Liver (tissue), 9 donors: ENCODE results near the gene HACD2. TPM values are rescaled to one million over a fixed set of nuclear protein-coding genes. Genes with fewer than 3 reads are reported as not detected.

ENCODE experiments used
- DNase-seq: peaks from one replicate; pipeline ENCODE4 v3.0.0-alpha.2; 2017; ENCODE audit warnings: low spot score
- H3K27ac ChIP-seq, 2 donors: one replicate each; pipeline ENCODE4 v1.7.0; 2013; ENCODE audit warnings: inconsistent platforms in 2 of 2, low read length in 2 of 2, control low read depth in 1 of 2, low read depth in 1 of 2, mild to moderate bottlenecking in 1 of 2
- H3K27me3 ChIP-seq, 4 donors: one replicate each; pipeline versions ENCODE4 v1.6.1 to v1.7.0; 2013; ENCODE audit warnings: low read length in 3 of 4, inconsistent platforms in 1 of 4, mild to moderate bottlenecking in 1 of 4, moderate library complexity in 1 of 4; ENCODE audit not compliant: control insufficient read depth in 4 of 4, insufficient read depth in 4 of 4
- H3K36me3 ChIP-seq, 4 donors: one replicate each; pipeline versions ENCODE4 v1.6.1 to v1.7.0; 2013; ENCODE audit warnings: low read length in 3 of 4, mild to moderate bottlenecking in 3 of 4, low read depth in 1 of 4, moderate library complexity in 1 of 4; ENCODE audit not compliant: control insufficient read depth in 4 of 4, insufficient read depth in 3 of 4
- H3K4me1 ChIP-seq, 4 donors: one replicate each; pipeline versions ENCODE4 v1.6.1 to v1.7.0; 2013; ENCODE audit warnings: low read length in 3 of 4, mild to moderate bottlenecking in 3 of 4, moderate library complexity in 1 of 4; ENCODE audit not compliant: control insufficient read depth in 4 of 4, insufficient read depth in 4 of 4
- H3K4me3 ChIP-seq, 3 donors: one replicate each; pipeline versions ENCODE4 v1.6.1 to v1.7.0; 2013; ENCODE audit warnings: low read length in 3 of 3, control low read depth in 1 of 3, low read depth in 1 of 3, mild to moderate bottlenecking in 1 of 3
- H3K9ac ChIP-seq, 2 donors: one replicate each; pipeline ENCODE4 v1.7.0; 2013; ENCODE audit warnings: low read length in 2 of 2, mild to moderate bottlenecking in 2 of 2, moderate library complexity in 2 of 2, control low read depth in 1 of 2, low read depth in 1 of 2
- H3K9me3 ChIP-seq, 4 donors: one replicate each; pipeline versions ENCODE4 v1.6.1 to v1.7.0; 2013; ENCODE audit warnings: low read length in 3 of 4; ENCODE audit not compliant: control insufficient read depth in 4 of 4
- ATF3 ChIP-seq: IDR thresholded peaks from 2 replicates; pipeline ENCODE4 v1.6.1; 2016; ENCODE audit warnings: antibody characterized with exemption
- CTCF ChIP-seq: fragments of 150-350 bp; IDR thresholded peaks from 2 replicates; pipeline ENCODE4 v1.5.1; 2017; ENCODE audit warnings: improper control_type of control experiment, low read depth, low read length; ENCODE audit not compliant: missing input control
- EGR1 ChIP-seq, 2 donors: IDR thresholded peaks; 2 replicates each; pipeline ENCODE4 v1.6.1; 2016 to 2018; ENCODE audit warnings: antibody characterized with exemption in 2 of 2, low read depth in 2 of 2
- FOXA1 ChIP-seq: IDR thresholded peaks from 2 replicates; pipeline ENCODE4 v1.6.1; 2016; ENCODE audit warnings: antibody characterized with exemption
- FOXA2 ChIP-seq: IDR thresholded peaks from 2 replicates; pipeline ENCODE4 v1.6.1; 2016; ENCODE audit warnings: antibody characterized with exemption
- GABPA ChIP-seq, 2 donors: IDR thresholded peaks in 1 of 2; conservative IDR thresholded peaks in 1 of 2; 2 replicates each; pipeline ENCODE4 v1.6.1; 2016; ENCODE audit warnings: antibody characterized with exemption in 2 of 2, mild to moderate bottlenecking in 1 of 2, moderate library complexity in 1 of 2
- HNF4A ChIP-seq, 2 donors: conservative IDR thresholded peaks; 2 replicates each; pipeline ENCODE4 v1.6.1; 2016; ENCODE audit warnings: antibody characterized with exemption in 2 of 2, mild to moderate bottlenecking in 2 of 2
- HNF4G ChIP-seq: IDR thresholded peaks from 2 replicates; pipeline ENCODE4 v1.6.1; 2016; ENCODE audit warnings: antibody characterized with exemption
- JUND ChIP-seq, 2 donors: IDR thresholded peaks; 2 replicates each; pipeline ENCODE4 v1.6.1; 2016; ENCODE audit warnings: antibody characterized with exemption in 2 of 2
- MAX ChIP-seq: IDR thresholded peaks from 2 replicates; pipeline ENCODE4 v1.6.1; 2016; ENCODE audit warnings: antibody characterized with exemption
- NR2F2 ChIP-seq: IDR thresholded peaks from 2 replicates; pipeline ENCODE4 v1.6.1; 2016; ENCODE audit warnings: antibody characterized with exemption
- RAD21 ChIP-seq, 2 donors: IDR thresholded peaks; 2 replicates each; pipeline ENCODE4 v1.6.1; 2016; ENCODE audit warnings: antibody characterized with exemption in 2 of 2, mild to moderate bottlenecking in 2 of 2
- REST ChIP-seq: IDR thresholded peaks from 2 replicates; pipeline ENCODE4 v1.6.1; 2016; ENCODE audit warnings: antibody characterized with exemption, mild to moderate bottlenecking
- RXRA ChIP-seq, 2 donors: IDR thresholded peaks; 2 replicates each; pipeline ENCODE4 v1.6.1; 2017 to 2018; ENCODE audit warnings: antibody characterized with exemption in 2 of 2, mild to moderate bottlenecking in 1 of 2
- SP1 ChIP-seq: IDR thresholded peaks from 2 replicates; pipeline ENCODE4 v1.6.1; 2018; ENCODE audit warnings: antibody characterized with exemption, mild to moderate bottlenecking
- TAF1 ChIP-seq: conservative IDR thresholded peaks from 2 replicates; pipeline ENCODE4 v1.6.1; 2016; ENCODE audit warnings: antibody characterized with exemption, mild to moderate bottlenecking
- YY1 ChIP-seq: IDR thresholded peaks from 2 replicates; pipeline ENCODE4 v1.6.1; 2016; ENCODE audit warnings: antibody characterized with exemption, mild to moderate bottlenecking
- ZBTB33 ChIP-seq: IDR thresholded peaks from 2 replicates; pipeline ENCODE4 v1.6.1; 2016; ENCODE audit warnings: antibody characterized with exemption
- WGBS: extraction: QIAGEN DNeasy Blood & Tissue Kit; methylation state at CpG from one replicate; pipeline ENCODE4 v1.1.7; 2013; 5-methylcytosine and 5-hydroxymethylcytosine counted together
- polyA plus RNA-seq, 2 donors: library from polyadenylated mRNA; stranded (reverse) in 1 of 2; unstranded in 1 of 2; fragments of 200-250 nt in 1 of 2; fragments of >200 nt in 1 of 2; fragmentation: Nextera tagmentation in 1 of 2; extraction: Ambion mirVana in 1 of 2; gene quantifications; one replicate each; pipeline versions ENCODE4 v1.2.1 to v1.2.3, GENCODE V29; 2013 to 2015
- total RNA-seq, 2 donors: library from RNA; depleted of rRNA; stranded (reverse); fragments of >200 nt; gene quantifications; one replicate each; pipeline ENCODE4 v1.2.3, GENCODE V29; 2014
- donor health status: healthy.
- donor health status: healthy.
- donor health status: healthy.
- donor health status: healthy.
- donor health status: healthy.

The HACD2 gene
- total and polyA plus RNA-seq, 4 donors, result 14.8 to 45.2 (median 25.2) TPM

- Histone ChIP-seq H3K4me1 (no peaks in the 10 kb centered on the region), H3K4me3 (no peak overlapping the region), H3K36me3 (peaks cover 0 to 8% (median 4%) of the 10 kb centered on the region in 4 donors), H3K9me3 (no peaks in the 10 kb centered on the region), H3K9ac (no peak overlapping the region), H3K27ac (no peak overlapping the region), H3K27me3 (no peaks in the 10 kb centered on the region)
- no peak for DNase-seq
- WGBS, result 95% methylated on average over 6 of the region's 6 CpGs
- TF ChIP-seq JUND (IDR thresholded peaks at IDR 0.05), result no peak
- TF ChIP-seq YY1, result no peak
- no peak for TF ChIP-seq RAD21 (IDR thresholded peaks at IDR 0.05)
- no peak for TF ChIP-seq HNF4G
- TF ChIP-seq MAX, result no peak
- no peak for TF ChIP-seq EGR1 (IDR thresholded peaks at IDR 0.05; ENCODE audit: low read depth in 2 of 2)
- no peak for TF ChIP-seq FOXA1
- no peak for TF ChIP-seq HNF4A (conservative IDR thresholded peaks at IDR 0.05)
- TF ChIP-seq ZBTB33, result no peak
- TF ChIP-seq ATF3, result no peak
- TF ChIP-seq NR2F2, result no peak
- no peak for TF ChIP-seq CTCF
- no peak for TF ChIP-seq REST
- no peak for TF ChIP-seq FOXA2
- TF ChIP-seq RXRA (IDR thresholded peaks at IDR 0.05), result no peak
- no peak for TF ChIP-seq GABPA (IDR thresholded peaks at IDR 0.05 in 1 of 2, conservative IDR thresholded peaks at IDR 0.05 in 1 of 2)
- TF ChIP-seq SP1, result no peak
Observed at GRCh38 chr3:123564056-123564455, 20.8 kb downstream of the HACD2 start.

- no peak for DNase-seq
- Histone ChIP-seq H3K4me1 (no peaks in the 10 kb centered on the region), H3K9me3 (no peaks in the 10 kb centered on the region), H3K27ac (no peak overlapping the region), H3K9ac (no peak overlapping the region), H3K36me3 (peaks cover 0 to 8% (median 4%) of the 10 kb centered on the region in 4 donors), H3K27me3 (no peaks in the 10 kb centered on the region), H3K4me3 (no peak overlapping the region)
- 98% methylated on average over 1 of the region's 1 CpG for WGBS
- no peak for TF ChIP-seq CTCF
- TF ChIP-seq FOXA1, result no peak
- TF ChIP-seq RAD21 (IDR thresholded peaks at IDR 0.05), result no peak
- TF ChIP-seq EGR1 (IDR thresholded peaks at IDR 0.05; ENCODE audit: low read depth in 2 of 2), result no peak
- TF ChIP-seq NR2F2, result no peak
- TF ChIP-seq HNF4A (conservative IDR thresholded peaks at IDR 0.05), result no peak
- no peak for TF ChIP-seq YY1
- no peak for TF ChIP-seq SP1
- no peak for TF ChIP-seq ZBTB33
- no peak for TF ChIP-seq RXRA (IDR thresholded peaks at IDR 0.05)
- no peak for TF ChIP-seq JUND (IDR thresholded peaks at IDR 0.05)
- TF ChIP-seq MAX, result no peak
- TF ChIP-seq TAF1, result no peak
- no peak for TF ChIP-seq HNF4G
Observed at GRCh38 chr3:123562547-123562946, 22.3 kb downstream of the HACD2 start.
